Keratinocyte (primary cell): ENCODE measurements around the gene JAM3. TPM values are rescaled to one million over a fixed set of nuclear protein-coding genes. Genes with fewer than 3 reads are reported as not detected.

Source experiments
- DNase-seq: peaks from one replicate; pipeline ENCODE4 v3.0.0-alpha.2; 2011; ENCODE audit warnings: low read depth, missing footprints, low spot score
- FAIRE-seq: peaks from 2 replicates; lab custom pipeline; 2011; peaks lifted over from hg19 to GRCh38; lab: Jason Lieb, UNC
- H2AFZ ChIP-seq: 2 replicates; pipeline ENCODE4 v1.6.0; 2012; ENCODE audit warnings: low read length, control low read depth, inconsistent platforms; ENCODE audit not compliant: control insufficient read depth
- H3K27ac ChIP-seq: 2 replicates; pipeline ENCODE4 v1.5.1; 2011; ENCODE audit warnings: low read length; ENCODE audit not compliant: control insufficient read depth, insufficient read depth
- H3K27me3 ChIP-seq: 3 replicates; pipeline ENCODE4 v1.6.0; 2011; ENCODE audit warnings: low read length; ENCODE audit not compliant: control insufficient read depth, insufficient read depth; ENCODE audit errors: extremely low read depth
- H3K36me3 ChIP-seq, 2 experiments: 2 replicates in 1 of 2; 3 replicates in 1 of 2; pipeline ENCODE4 v1.5.1; 2011; ENCODE audit warnings: low read length in 2 of 2, mild to moderate bottlenecking in 1 of 2; ENCODE audit not compliant: control insufficient read depth in 2 of 2, insufficient read depth in 2 of 2; ENCODE audit errors: extremely low read depth in 1 of 2
- H3K4me1 ChIP-seq: 3 replicates; pipeline ENCODE4 v1.5.1; 2011; ENCODE audit warnings: low read length; ENCODE audit not compliant: control insufficient read depth, insufficient read depth; ENCODE audit errors: extremely low read depth
- H3K4me2 ChIP-seq: 3 replicates; pipeline ENCODE4 v1.6.0; 2011; ENCODE audit warnings: low read depth, low read length; ENCODE audit not compliant: control insufficient read depth, insufficient read depth; ENCODE audit errors: extremely low read depth
- H3K4me3 ChIP-seq, 3 experiments: fragments of 200-600 bp in 1 of 3; sonication (generic) in 1 of 3; 2 replicates in 2 of 3; 3 replicates in 1 of 3; pipeline ENCODE4 v1.5.1; 2011 to 2016; ENCODE audit warnings: low read length in 3 of 3, mild to moderate bottlenecking in 3 of 3, control low read depth in 2 of 3, inconsistent platforms in 1 of 3, low read depth in 1 of 3, mixed read lengths in 1 of 3, mixed run types in 1 of 3, moderate library complexity in 1 of 3; ENCODE audit not compliant: control insufficient read depth in 2 of 3, insufficient read depth in 2 of 3; ENCODE audit errors: extremely low read depth in 1 of 3
- H3K79me2 ChIP-seq: 2 replicates; pipeline ENCODE4 v1.6.0; 2012; ENCODE audit warnings: low read length; ENCODE audit not compliant: control insufficient read depth, insufficient read depth
- H3K9ac ChIP-seq: 3 replicates; pipeline ENCODE4 v1.6.0; 2011; ENCODE audit warnings: low read length; ENCODE audit not compliant: control insufficient read depth, insufficient read depth; ENCODE audit errors: extremely low read depth
- H3K9me1 ChIP-seq: 3 replicates; pipeline ENCODE4 v1.6.0; 2011; ENCODE audit warnings: low read length; ENCODE audit not compliant: control insufficient read depth, insufficient read depth; ENCODE audit errors: extremely low read depth
- H3K9me3 ChIP-seq: 2 replicates; pipeline ENCODE4 v1.5.1; 2012; ENCODE audit warnings: low read depth, low read length; ENCODE audit not compliant: control insufficient read depth
- H4K20me1 ChIP-seq: 3 replicates; pipeline ENCODE4 v1.6.0; 2011; ENCODE audit warnings: low read length; ENCODE audit not compliant: control insufficient read depth, insufficient read depth; ENCODE audit errors: extremely low read depth
- CTCF ChIP-seq, 3 experiments: IDR thresholded peaks in 1 of 3; conservative IDR thresholded peaks in 1 of 3; optimal IDR thresholded peaks in 1 of 3; 2 replicates in 2 of 3; 3 replicates in 1 of 3; pipeline versions ENCODE3 to v1.5.1; 2011; ENCODE audit warnings: low read length in 3 of 3, mild to moderate bottlenecking in 3 of 3, moderate library complexity in 2 of 3, control low read depth in 1 of 3, inconsistent platforms in 1 of 3; ENCODE audit not compliant: insufficient read depth in 2 of 3; ENCODE audit errors: extremely low read depth in 1 of 3
- EZH2 ChIP-seq: IDR thresholded peaks from one replicate; pipeline ENCODE4 v1.6.1; 2012; ENCODE audit warnings: inconsistent platforms, mild to moderate bottlenecking, low read length, moderate library complexity
- dilution Hi-C: fragments of 300-500 bp; cut with MboI; formaldehyde crosslinking; loops from one replicate; pipeline ENCODE4 v1.7.0; 2020; ENCODE audit warnings: low sequenced_read_pairs; ENCODE audit not compliant: extremely low pct_ligation_motif_present
- polyA plus RNA-seq, 5 experiments: library from polyadenylated mRNA; depleted of rRNA in 3 of 5; stranded (reverse) in 3 of 5; stranded (forward) in 1 of 5; unstranded in 1 of 5; fragments of >200 nt; gene quantifications; 1 replicate in 1 of 5; 2 replicates in 3 of 5; 3 replicates in 1 of 5; pipeline versions ENCODE4 v1.2.1 to v1.2.3, GENCODE V29; 2011 to 2012; ENCODE audit warnings: missing spikeins in 2 of 5, low read depth in 1 of 5, low replicate concordance in 1 of 5

Gene JAM3
- polyA plus RNA-seq, 1 donor (not counting 4 experiments of a cell fraction or from before 2014, with no cell fraction given): 11.4 TPM

GRCh38 chr11:134153147-134153905 lies 84.5 kb downstream of the JAM3 start:
- H4K20me1 ChIP-seq: no peaks in the 10 kb centered on the region
- H3K9me1 ChIP-seq: no peaks in the 10 kb centered on the region
- H3K27me3 ChIP-seq: no peaks in the 10 kb centered on the region
- no peak for FAIRE-seq
- peaks cover 18 to 28% of the 10 kb centered on the region in 2 experiments for H3K36me3 ChIP-seq
- H3K79me2 ChIP-seq: no peaks in the 10 kb centered on the region
- dilution Hi-C loops: no loop called here
- no peaks in the 10 kb centered on the region for H3K4me1 ChIP-seq
- TF ChIP-seq EZH2 (no peak), CTCF (optimal IDR thresholded peaks at IDR 0.05 in 1 of 3, IDR thresholded peaks at IDR 0.05 in 1 of 3, conservative IDR thresholded peaks at IDR 0.05 in 1 of 3; ENCODE audit: extremely low read depth in 1 of 3, insufficient read depth in 2 of 3, low read length in 3 of 3) (no peak)
- no peak overlapping the region for H3K27ac ChIP-seq
- H2AFZ ChIP-seq: no peak overlapping the region
- H3K4me3 ChIP-seq: no peak overlapping the region
- H3K4me2 ChIP-seq: no peak overlapping the region
- no peak for DNase-seq
- no peak overlapping the region for H3K9ac ChIP-seq
- H3K9me3 ChIP-seq: no peaks in the 10 kb centered on the region

GRCh38 chr11:134154441-134154840 lies 85.6 kb downstream of the JAM3 start:
- Histone ChIP-seq H3K27ac (no peak overlapping the region), H3K4me3 (no peak overlapping the region), H3K27me3 (no peaks in the 10 kb centered on the region), H3K79me2 (no peaks in the 10 kb centered on the region), H3K9me1 (no peaks in the 10 kb centered on the region), H3K9ac (no peak overlapping the region), H4K20me1 (no peaks in the 10 kb centered on the region), H3K4me1 (no peaks in the 10 kb centered on the region), H3K36me3 (peaks cover 17 to 25% of the 10 kb centered on the region in 2 experiments), H3K9me3 (no peaks in the 10 kb centered on the region), H2AFZ (no peak overlapping the region), H3K4me2 (no peak overlapping the region)
- dilution Hi-C loops: no loop called here
- TF ChIP-seq EZH2: no peak
- no peak for TF ChIP-seq CTCF (optimal IDR thresholded peaks at IDR 0.05 in 1 of 3, IDR thresholded peaks at IDR 0.05 in 1 of 3, conservative IDR thresholded peaks at IDR 0.05 in 1 of 3; ENCODE audit: extremely low read depth in 1 of 3, insufficient read depth in 2 of 3, low read length in 3 of 3)
- FAIRE-seq: no peak
- no peak for DNase-seq
